Ovary (tissue), 9 donors: ENCODE data around the gene C1orf50. TPM values are rescaled to one million over a fixed set of nuclear protein-coding genes. Genes with fewer than 3 reads are reported as not detected.

Source experiments
- DNase-seq, 5 donors: peaks; one replicate each; pipeline ENCODE4 v3.0.0-alpha.2; 2019 to 2020
- H3K27ac ChIP-seq, 2 donors: fragments of 200-600 bp; one replicate each; pipeline versions ENCODE4 v1.5.1 to v1.8.0; 2019 to 2022
- H3K27me3 ChIP-seq: fragments of 200-600 bp; one replicate; pipeline ENCODE4 v1.8.0; 2022
- H3K36me3 ChIP-seq: fragments of 200-600 bp; sonication (generic); one replicate; pipeline ENCODE4 v1.5.1; 2019
- H3K4me1 ChIP-seq: one replicate; pipeline ENCODE4 v1.8.1; 2013; ENCODE audit warnings: mild to moderate bottlenecking, moderate library complexity; ENCODE audit not compliant: insufficient read depth
- H3K4me3 ChIP-seq: fragments of 200-600 bp; sonication (generic); one replicate; pipeline ENCODE4 v1.5.1; 2017
- H3K9me3 ChIP-seq, 2 donors: fragments of 200-600 bp in 1 of 2; sonication (generic) in 1 of 2; one replicate each; pipeline versions ENCODE4 v1.5.1 to v1.8.1; 2013 to 2019; ENCODE audit warnings: mild to moderate bottlenecking in 1 of 2, moderate library complexity in 1 of 2
- CTCF ChIP-seq, 3 donors: fragments of 450-650 bp in 2 of 3; fragments of 200-600 bp in 1 of 3; IDR thresholded peaks; one replicate each; pipeline versions ENCODE4 v1.5.1 to v1.8.0; 2016 to 2022; ENCODE audit warnings: antibody characterized with exemption in 3 of 3, mild to moderate bottlenecking in 1 of 3
- EP300 ChIP-seq: sonication (generic); formaldehyde crosslinking; IDR thresholded peaks from one replicate; pipeline ENCODE4 v1.6.1; 2017; ENCODE audit warnings: antibody characterized with exemption
- POLR2A ChIP-seq: fragments of 450-650 bp; IDR thresholded peaks from one replicate; pipeline ENCODE4 v1.6.1; 2017; ENCODE audit warnings: antibody characterized with exemption, mild to moderate bottlenecking, moderate library complexity
- WGBS, 3 donors: extraction: QIAGEN DNeasy Blood & Tissue Kit in 1 of 3; methylation state at CpG; one replicate each; pipeline versions ENCODE4 v1.1.5 to v1.1.7; 2013 to 2017; 5-methylcytosine and 5-hydroxymethylcytosine counted together
- intact Hi-C, 4 donors: fragments of 100-400 bp; cut with DNase I; formaldehyde crosslinking; loops; one replicate each; pipeline versions ENCODE4 v1.11.0 to v1.15.1; 2022 to 2023
- polyA plus RNA-seq, 2 donors: library from polyadenylated mRNA; stranded (reverse); fragments of 200-250 nt in 1 of 2; fragments of 350-450 nt in 1 of 2; fragmentation: Illumina TruSeq in 1 of 2; extraction: RNeasy Lipid Tissue Mini Kit (QIAGEN cat#74804) in 1 of 2; gene quantifications; one replicate each; pipeline ENCODE4 v1.2.3, GENCODE V29; 2013 to 2014
- total RNA-seq, 7 donors: library from RNA; depleted of rRNA in 2 of 7; stranded (reverse); fragments of >200 nt in 2 of 7; fragmentation: NEBNext Ultra II Directional in 3 of 7; extraction: Animal tissue kit (Norgen Biotek cat#: 25700) in 3 of 7; gene quantifications; one replicate each; pipeline versions ENCODE4 v1.1.0 to v1.2.4, GENCODE V29; 2016 to 2023
- donor health status: DM: no; HTN: no; CAD: no; lungs with moderate emphysema.
- donor health status: DM: no; HTN: no; CAD: no.
- donor health status: Bipolar disorder and iron deficiency.
- donor health status: DM: yes; HTN: yes; CAD: no.
- donor health status: DM: no; HTN: no; CAD: no.
- donor health status: DM: yes; HTN: yes; CAD: no.

The C1orf50 gene
- total and polyA plus RNA-seq, 9 donors = 1.3 to 13.6 (median 5.8) TPM

GRCh38 chr1:42822800-42823392, 55.8 kb downstream of the C1orf50 start:
- Histone ChIP-seq H3K4me1 (no peaks in the 10 kb centered on the region), H3K9me3 (no peaks in the 10 kb centered on the region), H3K27me3 (no peaks in the 10 kb centered on the region), H3K36me3 (no peaks in the 10 kb centered on the region), H3K4me3 (no peak overlapping the region), H3K27ac (no peak overlapping the region)
- no peak for TF ChIP-seq POLR2A
- no peak for TF ChIP-seq CTCF (IDR thresholded peaks at IDR 0.05)
- no peak for TF ChIP-seq EP300
- intact Hi-C loops = no loop called here
- WGBS, 3 donors = 34 to 41% (median 37%) methylated on average over 2 of the region's 2 CpGs
- no peak for DNase-seq

DNA sequence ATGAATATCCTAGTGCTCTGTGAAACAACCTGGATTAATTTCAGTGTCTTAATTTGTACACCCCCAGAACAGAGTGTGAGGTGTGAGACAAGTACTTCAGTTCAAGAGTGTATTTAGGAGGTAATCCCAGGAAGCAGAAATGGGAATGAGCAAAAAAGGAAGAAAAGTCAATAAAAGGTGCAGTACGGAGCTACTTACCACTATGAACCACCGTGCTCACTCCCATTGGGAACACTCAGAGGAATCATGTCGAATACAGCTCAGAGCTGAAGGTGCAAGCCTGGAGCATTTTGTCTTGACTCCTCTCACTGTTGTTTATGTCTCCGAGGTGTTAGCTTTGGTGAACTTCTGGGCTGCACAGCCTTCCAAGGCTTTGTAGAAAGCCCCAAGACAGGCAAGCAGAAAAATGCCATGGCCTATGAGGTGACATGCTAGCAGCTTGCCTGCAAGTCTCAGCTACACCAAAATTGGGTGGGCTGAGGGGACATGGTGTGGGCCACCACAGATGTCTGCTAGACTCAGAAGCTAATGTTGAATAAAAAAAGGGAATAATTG, 57.5 kb downstream of the C1orf50 start:
- DNase-seq = no peak
- 90 to 95% (median 93%) methylated on average over 4 of the region's 4 CpGs for WGBS, 3 donors
- Histone ChIP-seq H3K4me1 (no peaks in the 10 kb centered on the region), H3K36me3 (no peaks in the 10 kb centered on the region), H3K4me3 (no peak overlapping the region), H3K9me3 (no peaks in the 10 kb centered on the region), H3K27me3 (no peaks in the 10 kb centered on the region), H3K27ac (no peak overlapping the region)
- intact Hi-C loops = loop anchor here in 1 of 4 donors (5.0 kb wide), 1 partner anchor 688 kb away; no protein-coding TSS in a partner anchor
- no peak for TF ChIP-seq POLR2A
- no peak for TF ChIP-seq EP300
- TF ChIP-seq CTCF (IDR thresholded peaks at IDR 0.05) = no peak

- no peaks in the 10 kb centered on the region for H3K4me1 ChIP-seq
- no peaks in the 10 kb centered on the region for H3K9me3 ChIP-seq
- TF ChIP-seq CTCF (IDR thresholded peaks at IDR 0.05) (no peak), POLR2A (no peak), EP300 (no peak)
- intact Hi-C loops = loop anchor here in 1 of 4 donors (5.0 kb wide), 1 partner anchor 687 kb away; no protein-coding TSS in a partner anchor
- no peaks in the 10 kb centered on the region for H3K27me3 ChIP-seq
- no peak overlapping the region for H3K4me3 ChIP-seq
- 49 to 56% (median 53%) methylated on average over 10 of the region's 10 CpGs for WGBS, 3 donors
- no peak overlapping the region for H3K27ac ChIP-seq
- H3K36me3 ChIP-seq = no peaks in the 10 kb centered on the region
- no peak for DNase-seq
Observed at GRCh38 chr1:42825036-42825851, 58.2 kb downstream of the C1orf50 start.

Other genes with a start within 250 kb of the C1orf50 start
- gene PPIH, start 108.8 kb upstream of the C1orf50 start, total RNA-seq = 10 to 100 TPM; 23.1 to 32.8 (median 26.4) TPM
- gene PPIH, start 108.8 kb upstream of the C1orf50 start, polyA plus RNA-seq = 10 to 100 TPM; 32.1 to 49.1 TPM
- 100 to 1,000 TPM; 196 to 482 (median 373) TPM for gene YBX1, start 84.8 kb upstream of the C1orf50 start, total RNA-seq
- gene YBX1, start 84.8 kb upstream of the C1orf50 start, polyA plus RNA-seq = 100 to 1,000 TPM; 419 to 909 TPM
- gene CLDN19, start 27.0 kb upstream of the C1orf50 start, total RNA-seq = under 1 TPM in 2 of 7 donors, not detected in 5; 0.24 to 0.52 TPM
- gene CLDN19, start 27.0 kb upstream of the C1orf50 start, polyA plus RNA-seq = under 1 TPM in 1 of 2 donors, not detected in 1; 0.07 TPM
- gene P3H1, start 221 bp upstream of the C1orf50 start, total RNA-seq = 10 to 100 TPM; 22.5 to 47.0 (median 39.4) TPM
- gene P3H1, start 221 bp upstream of the C1orf50 start, polyA plus RNA-seq = 10 to 100 TPM; 33.2 to 40.7 TPM
- gene TMEM269, start 17.7 kb downstream of the C1orf50 start, total RNA-seq = under 1 TPM in 4 of 7 donors, not detected in 3; 0.12 to 0.62 (median 0.55) TPM
- gene TMEM269, start 17.7 kb downstream of the C1orf50 start, polyA plus RNA-seq = under 1 TPM; 0.07 TPM
- 10 to 100 TPM in 1 of 7 donors, 1 to 10 TPM in 6; 3.2 to 10.6 (median 7.7) TPM for gene ERMAP, start 49.9 kb downstream of the C1orf50 start, total RNA-seq
- gene ERMAP, start 49.9 kb downstream of the C1orf50 start, polyA plus RNA-seq = 10 to 100 TPM in 1 of 2 donors, 1 to 10 TPM in 1; 5.0 to 12.8 TPM
- 10 to 100 TPM; 20.8 to 56.6 (median 30.3) TPM for gene SVBP, start 50.1 kb downstream of the C1orf50 start, total RNA-seq
- gene SVBP, start 50.1 kb downstream of the C1orf50 start, polyA plus RNA-seq = 10 to 100 TPM; 39.6 to 45.6 TPM
- gene ZNF691, start 79.4 kb downstream of the C1orf50 start, total RNA-seq = 10 to 100 TPM in 6 of 7 donors, 1 to 10 TPM in 1; 7.9 to 13.4 (median 12.1) TPM
- gene ZNF691, start 79.4 kb downstream of the C1orf50 start, polyA plus RNA-seq = 10 to 100 TPM; 12.7 to 14.1 TPM
- gene SLC2A1, start 191.6 kb downstream of the C1orf50 start, total RNA-seq = 10 to 100 TPM; 10.3 to 65.4 (median 26.0) TPM
- gene SLC2A1, start 191.6 kb downstream of the C1orf50 start, polyA plus RNA-seq = 10 to 100 TPM; 11.4 to 11.7 TPM